ENCODE data around the gene ZCCHC2. TPM values are rescaled to one million over a fixed set of nuclear protein-coding genes. Genes with fewer than 3 reads are reported as not detected.

ZCCHC2 gene
- polyA plus RNA-seq, 2 of the 4 experiments (the other 2 are of a cell fraction): 7.6 to 12.5 TPM

GRCh38 chr18:62529597-62529996, 6.8 kb downstream of the ZCCHC2 start:
- no peak overlapping the region for H3K27ac ChIP-seq
- no peak overlapping the region for H3K4me2 ChIP-seq
- DNase-seq (ENCODE audit: low read depth in 1 of 2, low spot score in 1 of 2) (no peak), FAIRE-seq (no peak), ATAC-seq (no peak)
- CTCF ChIA-PET: no interaction called here
- 92% methylated on average over 5 of the region's 5 CpGs for WGBS (ENCODE audit: missing lambda C conversion rate)
- no peaks in the 10 kb centered on the region for H3K9me3 ChIP-seq
- POLR2A ChIA-PET: no interaction called here
- H3K4me1 ChIP-seq: peaks cover 16% of the 10 kb centered on the region; the same call in 2 of the 3 replicates
- TF ChIP-seq ZSCAN20 (CRISPR knock-in tag; IDR thresholded peaks at IDR 0.05): no peak
- TF ChIP-seq EHMT2 (IDR thresholded peaks at IDR 0.05; ENCODE audit: low read depth): no peak
- TF ChIP-seq CBX8 (IDR thresholded peaks at IDR 0.05): no peak
- TF ChIP-seq EP300 (IDR thresholded peaks at IDR 0.05): no peak
- TF ChIP-seq POLR2A (IDR thresholded peaks at IDR 0.05; ENCODE audit: low read length): no peak
- no peak for TF ChIP-seq BCL3 (IDR thresholded peaks at IDR 0.05)
- TF ChIP-seq PHF8 (IDR thresholded peaks at IDR 0.05; ENCODE audit: borderline replicate concordance, low read depth): no peak
- no peak for TF ChIP-seq SREBF2 (IDR thresholded peaks at IDR 0.05)
- TF ChIP-seq HMGXB4 (CRISPR knock-in tag; IDR thresholded peaks at IDR 0.05; ENCODE audit: borderline replicate concordance): no peak
- TF ChIP-seq HOXA7 (CRISPR knock-in tag; IDR thresholded peaks at IDR 0.05): no peak
- no peak for TF ChIP-seq GATA3 (IDR thresholded peaks at IDR 0.05; ENCODE audit: borderline replicate concordance)
- TF ChIP-seq KDM1A (IDR thresholded peaks at IDR 0.05; ENCODE audit: low read depth): no peak
- TF ChIP-seq FOXS1 (CRISPR knock-in tag; IDR thresholded peaks at IDR 0.05): no peak
- TF ChIP-seq, protein P1, sequence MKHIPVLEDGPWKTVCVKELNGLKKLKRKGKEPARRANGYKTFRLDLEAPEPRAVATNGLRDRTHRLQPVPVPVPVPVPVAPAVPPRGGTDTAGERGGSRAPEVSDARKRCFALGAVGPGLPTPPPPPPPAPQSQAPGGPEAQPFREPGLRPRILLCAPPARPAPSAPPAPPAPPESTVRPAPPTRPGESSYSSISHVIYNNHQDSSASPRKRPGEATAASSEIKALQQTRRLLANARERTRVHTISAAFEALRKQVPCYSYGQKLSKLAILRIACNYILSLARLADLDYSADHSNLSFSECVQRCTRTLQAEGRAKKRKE (CRISPR knock-in tag; IDR thresholded peaks at IDR 0.05; ENCODE audit: low read depth): no peak
- TF ChIP-seq ZC3H11A (IDR thresholded peaks at IDR 0.05): no peak
- no peak for TF ChIP-seq MAZ (IDR thresholded peaks at IDR 0.05; ENCODE audit: borderline replicate concordance, low read depth, low read length)
- TF ChIP-seq ELK1 (IDR thresholded peaks at IDR 0.05; ENCODE audit: low read depth, low read length): no peak
- no peak for TF ChIP-seq CHD4 (IDR thresholded peaks at IDR 0.05; ENCODE audit: borderline replicate concordance)
- no peak for TF ChIP-seq MAFK (IDR thresholded peaks at IDR 0.05; ENCODE audit: partially characterized antibody)
- no peak overlapping the region for H3K4me3 ChIP-seq

- H3K27ac ChIP-seq: no peak overlapping the region
- POLR2A ChIA-PET: no interaction called here
Observed at GRCh38 chr18:62531078-62531477, 8.3 kb downstream of the ZCCHC2 start.

More at GRCh38 chr18:62531078-62531477, 8.3 kb downstream of the ZCCHC2 start:
- CTCF ChIA-PET: no interaction called here
- TF ChIP-seq HOXB13 (CRISPR knock-in tag; IDR thresholded peaks at IDR 0.05; ENCODE audit: low read depth) (no peak), MAX (IDR thresholded peaks at IDR 0.05) (no peak), RFX5 (IDR thresholded peaks at IDR 0.05) (no peak), JUNB (IDR thresholded peaks at IDR 0.05) (no peak), POLR2A (IDR thresholded peaks at IDR 0.05; ENCODE audit: low read length) (no peak)
- no peak overlapping the region for H3K4me2 ChIP-seq
- no peak for FAIRE-seq
- WGBS (ENCODE audit: missing lambda C conversion rate): 87% methylated on average over 4 of the region's 4 CpGs
- no peaks in the 10 kb centered on the region for H3K9me3 ChIP-seq
- H3K4me3 ChIP-seq: no peak overlapping the region
- ATAC-seq: no peak
- H3K4me1 ChIP-seq: peaks cover 16% of the 10 kb centered on the region; the same call in 2 of the 3 replicates
- DNase-seq (ENCODE audit: low read depth in 1 of 2, low spot score in 1 of 2): no peak
